ENCODE results near the gene CCPG1.

Gene CCPG1

GRCh38 chr15:55381595-55381994 lies 26.6 kb downstream of the CCPG1 start:
- no peak for DNase-seq (ENCODE audit: low read depth in 3 of 3)

DNA sequence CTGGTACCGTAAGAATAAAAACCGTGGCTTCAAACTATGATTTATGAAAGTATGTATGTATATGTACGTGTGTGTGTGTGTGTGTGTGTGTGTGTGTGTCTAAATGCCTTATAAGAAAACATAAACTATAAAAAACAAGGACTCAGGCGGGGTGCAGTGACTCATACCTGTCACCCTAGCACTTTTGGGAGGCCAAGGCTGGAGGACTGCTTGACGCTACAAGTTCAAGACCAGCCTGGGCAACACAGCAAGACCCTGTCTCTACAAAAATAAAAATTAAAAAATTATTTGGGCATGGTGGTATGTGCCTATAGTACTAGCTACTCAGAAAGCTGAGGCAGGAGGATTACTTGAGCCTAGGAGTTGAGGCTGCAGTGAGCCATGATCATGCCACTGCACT lies 29.1 kb downstream of the CCPG1 start:
- no peak for DNase-seq (ENCODE audit: low read depth in 3 of 3)

DNA sequence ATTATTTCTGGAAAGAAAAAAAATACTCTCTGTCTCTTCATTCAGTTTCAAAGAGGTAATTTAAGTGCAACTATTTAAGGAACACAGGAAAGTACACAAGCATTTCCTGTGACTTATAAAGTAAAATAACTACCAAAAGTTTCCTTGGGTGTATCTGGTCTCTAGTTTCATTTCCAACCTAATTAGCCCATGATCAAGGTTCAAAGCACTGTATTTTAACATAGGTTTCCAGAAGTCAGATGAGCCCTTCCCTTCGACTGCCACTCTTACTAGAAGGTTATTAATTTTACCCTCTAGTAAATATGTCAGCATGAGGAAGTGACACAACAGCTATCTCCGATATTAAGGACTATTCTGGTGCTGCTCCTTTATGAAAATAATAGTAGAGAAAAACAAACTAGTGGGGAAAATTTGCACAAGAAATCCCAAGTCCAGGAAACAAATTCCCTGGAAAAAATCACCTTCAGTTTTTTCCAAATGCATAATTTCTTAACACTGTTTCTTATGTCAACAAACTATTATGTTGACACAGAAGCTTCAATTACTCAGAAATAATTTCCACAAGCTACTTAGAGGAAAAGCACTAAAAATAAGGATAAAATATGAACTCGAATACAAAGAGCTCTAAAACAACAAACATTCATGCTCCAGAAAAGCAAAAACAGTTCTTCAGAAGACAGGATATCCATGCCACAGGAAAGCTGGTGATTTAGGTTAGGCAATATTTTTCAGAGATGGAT lies 35.3 kb downstream of the CCPG1 start:
- no peak for DNase-seq (ENCODE audit: low read depth in 3 of 3)

- DNase-seq (ENCODE audit: low read depth in 3 of 3) = no peak
Measured at GRCh38 chr15:55366981-55367380, 41.2 kb downstream of the CCPG1 start.

DNA sequence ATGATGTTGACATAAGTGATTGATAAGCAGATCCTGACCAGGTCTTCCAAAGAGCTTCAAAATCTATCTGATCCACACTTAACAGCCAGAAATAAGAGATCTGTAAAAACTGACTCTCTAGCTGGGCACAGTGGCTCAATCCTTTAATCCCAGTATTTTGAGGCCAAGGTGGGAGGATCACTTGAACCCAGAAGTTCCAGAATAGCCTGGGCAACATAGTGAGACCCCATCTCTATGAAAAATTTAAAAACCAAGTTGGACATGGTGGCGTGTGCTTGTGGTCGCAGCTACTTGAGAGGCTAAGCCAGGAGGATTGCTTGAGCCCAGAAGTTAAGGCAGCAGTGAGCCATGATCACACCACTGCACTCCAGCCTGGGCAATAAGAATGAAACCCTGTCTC lies 45.5 kb downstream of the CCPG1 start:
- DNase-seq (ENCODE audit: low read depth in 3 of 3) = no peak

DNA sequence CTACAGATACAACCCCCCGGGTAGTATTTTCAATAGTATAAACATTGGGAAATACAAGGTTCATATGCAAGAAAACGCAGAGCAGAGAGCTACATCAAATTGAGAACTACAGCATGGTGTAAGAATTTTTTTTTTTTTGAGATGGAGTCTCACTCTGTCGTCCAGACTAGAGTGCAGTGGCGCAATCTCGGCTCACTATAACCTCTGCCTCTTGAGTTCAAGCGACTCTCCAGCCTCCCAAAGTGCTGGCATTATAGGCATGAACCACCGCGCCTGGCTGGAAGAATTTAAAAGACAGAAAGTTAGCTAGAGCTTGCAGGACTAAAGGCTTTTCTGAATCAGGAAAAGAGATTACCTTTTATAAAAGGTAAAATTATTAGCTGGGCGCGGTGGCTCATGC lies 47.1 kb downstream of the CCPG1 start:
- DNase-seq (ENCODE audit: low read depth in 3 of 3) = no peak

- DNase-seq (ENCODE audit: low read depth in 3 of 3) = no peak
Measured at GRCh38 chr15:55360256-55360655, 47.9 kb downstream of the CCPG1 start.

GRCh38 chr15:55358471-55358870 lies 49.7 kb downstream of the CCPG1 start:
- DNase-seq (ENCODE audit: low read depth in 3 of 3) = no peak

DNA sequence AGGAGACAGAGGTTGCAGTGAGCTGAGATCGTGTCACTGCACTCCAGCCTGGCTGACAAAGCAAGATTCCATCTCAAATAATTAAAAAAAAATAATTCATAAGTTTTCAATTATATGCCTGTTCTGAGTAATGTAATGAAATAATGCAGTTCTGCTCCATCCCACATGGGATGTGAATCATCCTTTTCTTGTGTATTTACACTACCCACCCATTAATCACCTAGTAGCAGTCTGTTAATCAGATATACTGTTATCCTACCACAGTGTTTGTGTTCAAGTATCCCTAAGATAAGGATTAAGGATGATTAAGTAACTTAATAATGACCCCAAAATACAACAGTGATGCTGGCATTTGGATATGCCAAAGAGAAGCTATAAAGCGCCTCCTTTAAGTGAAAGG lies 50.4 kb downstream of the CCPG1 start:
- no peak for DNase-seq (ENCODE audit: low read depth in 3 of 3)

GRCh38 chr15:55356985-55357585 lies 51.1 kb downstream of the CCPG1 start:
- DNase-seq (ENCODE audit: low read depth in 3 of 3) = no peak

DNA sequence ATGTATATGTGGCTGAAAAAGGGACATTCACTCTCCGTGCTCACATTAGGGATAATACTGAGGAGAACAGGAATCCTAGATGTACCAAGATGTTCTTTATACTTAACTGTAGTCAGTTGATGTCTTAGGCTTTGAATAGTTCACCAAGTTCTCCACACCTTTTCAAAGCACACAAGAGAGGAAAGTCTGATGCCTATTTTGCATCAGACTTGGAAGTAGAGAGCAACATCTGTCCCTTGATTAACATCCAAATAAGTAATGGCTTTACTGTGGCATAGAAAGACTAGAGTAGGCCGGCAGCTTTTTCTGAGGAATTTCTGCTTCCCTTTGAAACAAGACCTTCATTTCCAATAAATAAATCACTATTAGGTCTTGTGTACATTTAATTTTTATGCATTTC lies 55.1 kb downstream of the CCPG1 start:
- no peak for DNase-seq (ENCODE audit: low read depth in 3 of 3)

- no peak for DNase-seq (ENCODE audit: low read depth in 3 of 3)
Measured at GRCh38 chr15:55349282-55349681, 58.9 kb downstream of the CCPG1 start.

DNA sequence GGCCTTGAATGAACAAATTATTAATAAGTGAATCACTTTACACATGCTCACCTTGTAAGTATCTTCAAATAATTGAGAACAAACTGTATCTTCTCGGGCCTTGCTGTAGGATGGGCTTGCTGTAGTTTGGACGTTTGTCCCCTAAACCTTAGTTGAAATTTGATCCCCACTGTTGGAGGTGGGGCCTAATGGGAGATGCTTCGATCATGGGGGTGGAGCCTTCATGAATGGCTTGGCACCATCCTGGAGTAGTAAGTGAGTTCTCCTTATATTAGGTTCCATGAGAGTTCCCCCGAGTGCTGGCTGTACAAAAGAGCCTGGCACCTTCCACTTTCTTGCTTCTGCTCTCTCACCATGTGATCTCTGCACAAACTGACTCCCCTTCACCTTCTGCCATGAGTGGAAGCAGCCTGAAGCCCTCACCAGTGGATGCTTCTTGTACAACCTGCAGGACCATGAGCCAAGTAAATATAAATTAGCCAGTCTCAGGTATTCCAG lies 59.8 kb downstream of the CCPG1 start:
- DNase-seq (ENCODE audit: low read depth in 3 of 3) = no peak

DNA sequence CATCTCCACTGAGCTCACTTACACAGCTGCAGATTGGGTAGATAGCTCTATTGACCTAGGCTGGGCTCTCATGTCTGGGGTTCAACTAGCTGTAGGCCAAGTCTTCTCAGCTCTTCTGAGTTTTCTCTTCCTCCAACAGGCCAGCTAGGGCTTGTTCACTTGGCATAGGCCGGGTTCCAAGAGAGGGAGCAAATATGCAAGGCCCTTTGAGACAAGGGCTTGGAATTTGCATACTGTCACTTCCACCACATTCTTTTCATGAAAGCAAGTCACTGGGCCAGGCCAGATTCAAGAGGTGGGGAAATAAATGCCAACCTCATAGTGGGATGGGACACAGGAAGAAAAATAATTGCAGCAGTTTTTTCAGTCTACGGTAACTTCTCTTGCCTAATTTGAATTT lies 64.0 kb downstream of the CCPG1 start:
- no peak for DNase-seq (ENCODE audit: low read depth in 3 of 3)

DNA sequence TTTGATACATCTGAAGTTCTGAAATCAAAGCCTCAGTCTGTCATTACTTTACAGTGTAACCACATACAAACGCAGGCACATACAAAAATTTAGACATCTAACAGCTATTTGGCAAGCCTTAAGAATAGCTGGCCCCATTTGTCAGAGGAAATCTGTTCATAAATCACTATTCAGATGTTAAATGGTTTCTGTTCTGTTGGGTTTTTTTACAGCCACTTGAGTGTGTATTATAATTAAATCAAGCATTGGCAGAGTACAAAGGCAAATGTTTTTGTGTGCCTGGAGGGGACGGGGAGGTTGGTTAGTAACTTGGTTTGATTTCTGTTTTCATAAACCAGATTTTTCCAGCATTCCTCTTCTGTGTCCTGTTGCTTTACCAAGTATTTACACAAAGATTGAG lies 65.0 kb downstream of the CCPG1 start:
- no peak for DNase-seq (ENCODE audit: low read depth in 3 of 3)

DNA sequence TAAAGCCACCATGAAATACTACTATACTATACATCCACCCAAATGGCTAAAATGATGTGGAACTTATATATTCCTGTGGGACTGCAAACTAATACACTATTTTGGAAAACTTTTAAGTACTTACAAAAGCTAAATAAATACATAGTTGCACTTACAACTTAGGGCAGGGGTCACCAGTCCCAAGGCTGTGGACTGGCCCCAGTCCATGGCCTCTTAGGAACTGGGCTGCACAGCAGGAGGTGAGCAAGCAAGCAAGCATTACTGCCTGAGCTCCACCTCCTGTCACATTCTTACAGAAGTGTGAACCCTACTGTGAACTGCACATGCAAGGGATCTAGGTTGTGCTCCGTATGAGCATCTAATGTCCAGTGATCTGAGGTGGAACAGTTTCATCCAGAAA lies 71.0 kb downstream of the CCPG1 start:
- DNase-seq (ENCODE audit: low read depth in 3 of 3) = no peak

DNA sequence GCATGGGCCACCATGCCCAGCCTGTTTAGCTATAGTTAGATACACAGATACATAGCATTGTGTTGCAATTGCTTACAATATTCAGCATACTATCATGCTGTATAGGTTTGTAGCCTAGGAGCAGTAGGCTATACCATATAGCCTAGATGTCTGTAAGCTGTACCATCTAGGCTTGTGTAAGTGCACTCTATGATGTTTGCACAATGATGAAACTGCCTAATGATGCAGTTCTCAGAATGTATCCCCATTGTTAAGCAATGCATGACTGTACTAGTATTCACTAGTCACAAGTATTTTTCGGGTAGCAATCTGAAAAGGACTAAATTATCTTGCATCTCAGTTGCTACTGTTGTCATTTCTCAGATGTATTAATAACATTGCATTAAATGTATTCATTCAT lies 73.2 kb downstream of the CCPG1 start:
- no peak for DNase-seq (ENCODE audit: low read depth in 3 of 3)

DNA sequence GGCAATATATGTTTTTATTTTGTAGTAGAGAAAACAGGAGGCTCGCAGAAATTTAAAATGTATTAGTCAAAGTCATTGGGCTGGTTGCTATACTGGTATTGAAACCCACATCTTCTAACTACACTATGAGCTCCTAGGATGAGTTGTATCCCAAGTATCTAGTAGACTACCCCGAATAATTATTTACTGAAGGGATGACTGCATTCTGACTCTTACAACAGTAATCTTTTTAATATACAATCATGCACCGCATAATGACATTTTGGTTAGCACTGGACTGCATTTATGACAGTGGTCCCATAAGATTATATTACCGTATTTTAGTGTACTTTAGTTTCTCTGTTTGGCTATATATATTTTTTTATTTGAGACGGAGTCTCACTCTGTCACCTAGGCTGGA lies 73.8 kb downstream of the CCPG1 start:
- no peak for DNase-seq (ENCODE audit: low read depth in 3 of 3)

GRCh38 chr15:55327387-55327786 lies 80.8 kb downstream of the CCPG1 start:
- DNase-seq (ENCODE audit: low read depth in 3 of 3) = no peak

- DNase-seq (ENCODE audit: low read depth in 3 of 3) = no peak
Measured at GRCh38 chr15:55322467-55322866, 85.7 kb downstream of the CCPG1 start.

DNA sequence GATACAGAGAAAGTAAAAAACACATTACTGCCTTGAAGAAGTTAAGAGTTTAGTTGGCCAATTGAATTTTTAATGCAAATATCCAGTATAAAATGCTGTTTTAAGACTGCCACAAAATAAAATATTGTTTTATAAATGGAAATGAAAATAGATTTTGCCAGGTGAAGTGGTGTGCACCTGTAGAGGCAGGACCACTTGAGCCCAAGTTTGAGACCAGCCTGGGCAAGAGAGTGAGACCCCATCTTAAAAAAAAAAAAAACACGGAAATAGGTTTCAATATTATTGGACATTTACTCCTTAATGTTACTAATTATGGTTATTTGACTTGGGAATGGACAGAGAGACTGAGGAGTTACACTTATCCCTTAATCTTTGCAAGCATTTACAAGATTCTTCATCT lies 87.2 kb downstream of the CCPG1 start:
- no peak for DNase-seq (ENCODE audit: low read depth in 3 of 3)

DNA sequence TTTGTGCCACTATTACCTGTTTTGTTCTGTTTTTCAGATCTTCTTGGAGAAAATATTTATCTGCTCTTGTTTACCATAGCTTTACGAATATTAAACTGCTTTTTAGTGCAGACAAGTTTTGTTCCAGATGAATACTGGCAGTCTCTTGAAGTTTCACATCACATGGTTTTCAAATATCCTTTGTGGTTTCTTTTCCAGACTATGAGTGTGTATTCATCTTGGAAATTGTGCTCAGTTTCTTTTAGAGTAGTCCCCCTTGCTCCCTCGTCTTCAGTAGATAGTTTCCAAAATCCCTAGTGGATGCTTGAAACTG lies 88.0 kb downstream of the CCPG1 start:
- DNase-seq (ENCODE audit: low read depth in 3 of 3) = no peak

GRCh38 chr15:55319537-55320237 lies 88.5 kb downstream of the CCPG1 start:
- DNase-seq (ENCODE audit: low read depth in 3 of 3) = no peak
